ENCODE results near the gene CTXN1. TPM values are rescaled to one million over a fixed set of nuclear protein-coding genes. Genes with fewer than 3 reads are reported as not detected.
A peak's percentile ranks its signal among the peaks of the same experiment; 100 is the strongest.

The CTXN1 gene
- total RNA-seq, 1 experiment from 2014 or later: 5.2 TPM

DNA sequence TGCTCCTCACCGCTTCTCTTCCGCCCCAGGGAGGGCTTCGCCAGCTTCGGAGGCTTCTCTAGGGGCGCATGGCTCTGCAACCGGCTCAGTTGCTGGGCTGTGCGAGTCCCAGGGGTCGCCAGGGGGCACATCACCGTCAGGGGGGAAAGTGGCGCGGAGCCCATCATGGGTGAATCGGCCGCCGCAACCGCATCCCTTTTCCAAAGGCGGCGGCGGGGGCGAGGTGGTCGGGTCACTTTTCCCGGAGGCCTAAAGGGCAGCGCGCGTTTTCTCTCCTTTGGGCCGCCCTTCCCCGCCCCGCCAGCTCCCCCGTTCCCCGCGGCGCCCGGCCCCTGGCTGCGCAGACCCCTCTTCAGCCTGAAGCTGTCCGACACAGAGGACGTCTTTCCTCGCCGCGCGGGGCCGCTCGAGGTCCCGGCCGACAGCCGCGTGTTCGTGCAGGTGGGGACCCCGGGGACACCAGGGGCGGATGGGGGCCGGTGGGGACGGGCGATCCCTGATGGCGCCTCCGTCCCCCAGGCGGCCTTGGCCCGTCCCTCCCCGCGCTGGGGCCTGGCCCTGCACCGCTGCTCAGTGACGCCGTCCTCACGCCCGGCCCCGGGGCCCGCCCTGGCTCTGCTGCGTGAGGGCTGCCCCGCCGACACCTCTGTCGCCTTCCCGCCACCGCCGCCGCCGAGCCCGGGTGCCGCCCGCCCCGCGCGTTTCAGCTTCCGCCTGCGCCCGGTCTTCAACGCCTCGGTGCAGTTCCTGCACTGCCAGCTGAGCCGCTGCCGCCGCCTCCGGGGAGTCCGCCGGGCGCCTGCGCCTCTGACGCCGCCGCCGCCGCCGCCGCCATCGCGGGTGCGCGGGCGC lies 9.6 kb downstream of the CTXN1 start:
- peaks cover 30% of the 10 kb centered on the region for H3K36me3 Mint-ChIP-seq (ENCODE audit: insufficient read depth, unreplicated experiment)
- DNase-seq (ENCODE audit: unreplicated experiment): no peak
- intact Hi-C loops (cut with micrococcal nuclease): no loop called here
- peaks cover 13% of the 10 kb centered on the region for H3K4me1 Mint-ChIP-seq (ENCODE audit: insufficient read depth, unreplicated experiment)
- H3K4me3 Mint-ChIP-seq (ENCODE audit: unreplicated experiment): peak overlapping the region; percentile 68
- TF ChIP-seq, protein P1, sequence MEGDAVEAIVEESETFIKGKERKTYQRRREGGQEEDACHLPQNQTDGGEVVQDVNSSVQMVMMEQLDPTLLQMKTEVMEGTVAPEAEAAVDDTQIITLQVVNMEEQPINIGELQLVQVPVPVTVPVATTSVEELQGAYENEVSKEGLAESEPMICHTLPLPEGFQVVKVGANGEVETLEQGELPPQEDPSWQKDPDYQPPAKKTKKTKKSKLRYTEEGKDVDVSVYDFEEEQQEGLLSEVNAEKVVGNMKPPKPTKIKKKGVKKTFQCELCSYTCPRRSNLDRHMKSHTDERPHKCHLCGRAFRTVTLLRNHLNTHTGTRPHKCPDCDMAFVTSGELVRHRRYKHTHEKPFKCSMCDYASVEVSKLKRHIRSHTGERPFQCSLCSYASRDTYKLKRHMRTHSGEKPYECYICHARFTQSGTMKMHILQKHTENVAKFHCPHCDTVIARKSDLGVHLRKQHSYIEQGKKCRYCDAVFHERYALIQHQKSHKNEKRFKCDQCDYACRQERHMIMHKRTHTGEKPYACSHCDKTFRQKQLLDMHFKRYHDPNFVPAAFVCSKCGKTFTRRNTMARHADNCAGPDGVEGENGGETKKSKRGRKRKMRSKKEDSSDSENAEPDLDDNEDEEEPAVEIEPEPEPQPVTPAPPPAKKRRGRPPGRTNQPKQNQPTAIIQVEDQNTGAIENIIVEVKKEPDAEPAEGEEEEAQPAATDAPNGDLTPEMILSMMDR (IDR thresholded peaks at IDR 0.05; ENCODE audit: unreplicated experiment): no peak
- H3K27me3 Mint-ChIP-seq (ENCODE audit: insufficient read depth, unreplicated experiment): no peaks in the 10 kb centered on the region
- no peak overlapping the region for H3K27ac Mint-ChIP-seq (ENCODE audit: low read depth, unreplicated experiment)
- CTCF ChIA-PET: interaction anchor here (0.6 to 1.7 kb wide), 7 partner anchors 11 to 85 kb away, joined by 3 to 6 read pairs (median 3); no protein-coding TSS in a partner anchor
- no TSS peak for BruUV-seq (replicated peaks)
- no peaks in the 10 kb centered on the region for H3K9me3 Mint-ChIP-seq (ENCODE audit: unreplicated experiment)
- POLR2A ChIA-PET: interaction anchor here (0.8 to 3.7 kb wide), 6 partner anchors 13 to 65 kb away, joined by 3 to 20 read pairs (median 4); partner anchors contain the start of genes MAP2K7 and TIMM44

DNA sequence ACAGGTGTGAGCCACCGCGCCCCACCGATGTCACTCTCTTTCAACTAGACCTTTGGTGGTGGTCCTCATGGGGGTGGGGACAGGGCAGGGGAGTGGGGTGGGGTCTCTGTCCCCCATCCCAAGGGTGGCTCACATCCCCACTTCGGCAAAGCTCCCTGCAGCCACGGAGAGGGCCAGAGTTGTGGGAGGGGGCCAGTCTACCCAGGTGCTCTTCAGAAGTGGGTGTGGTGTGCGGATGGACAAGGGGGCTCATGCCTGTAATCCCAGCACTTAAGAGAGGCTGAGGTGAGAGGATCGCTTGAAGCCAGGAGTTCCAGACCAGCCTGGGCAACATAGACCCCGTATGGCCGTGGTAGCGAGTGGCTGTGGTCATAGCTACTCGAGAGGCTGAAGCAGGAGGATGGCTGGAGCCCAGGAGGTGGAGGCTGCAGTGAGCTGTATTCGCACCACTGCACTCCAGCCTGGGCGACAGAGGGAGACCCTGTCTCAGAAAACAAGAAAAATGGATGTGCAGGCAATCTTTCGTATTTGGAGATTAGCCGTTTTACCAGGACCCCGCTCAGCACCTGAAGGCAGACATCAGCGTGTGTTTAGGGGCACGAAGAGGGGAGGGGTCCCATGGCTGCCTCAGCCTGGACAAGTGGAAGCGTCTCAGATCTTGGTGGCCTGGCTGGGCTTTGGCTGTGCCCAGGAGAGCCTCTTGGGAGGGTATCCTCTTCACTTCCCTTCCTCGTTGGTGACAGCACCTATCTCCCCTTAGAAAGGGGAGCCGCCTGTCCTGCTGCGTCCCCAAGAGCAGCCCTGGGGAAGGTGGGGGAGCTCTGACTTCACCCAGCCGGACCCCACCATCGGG lies 10.5 kb downstream of the CTXN1 start:
- DNase-seq (ENCODE audit: unreplicated experiment): no peak
- ChIA-PET POLR2A (interaction anchor here (0.8 to 3.7 kb wide), 5 partner anchors 12 to 28 kb away, joined by 3 to 20 read pairs (median 5); partner anchors contain the start of genes MAP2K7 and TIMM44), CTCF (interaction anchor here (0.6 kb wide), 3 partner anchors 46 to 84 kb away, joined by 3 read pairs; no protein-coding TSS in a partner anchor)
- Mint-ChIP-seq H3K36me3 (ENCODE audit: insufficient read depth, unreplicated experiment) (peaks cover 27% of the 10 kb centered on the region), H3K9me3 (ENCODE audit: unreplicated experiment) (no peaks in the 10 kb centered on the region), H3K4me3 (ENCODE audit: unreplicated experiment) (peak overlapping the region; percentile 68), H3K27ac (ENCODE audit: low read depth, unreplicated experiment) (no peak overlapping the region), H3K27me3 (ENCODE audit: insufficient read depth, unreplicated experiment) (no peaks in the 10 kb centered on the region), H3K4me1 (ENCODE audit: insufficient read depth, unreplicated experiment) (peaks cover 8% of the 10 kb centered on the region)
- intact Hi-C loops (cut with micrococcal nuclease): no loop called here
- TF ChIP-seq, protein P1 (IDR thresholded peaks at IDR 0.05; ENCODE audit: unreplicated experiment): no peak
- BruUV-seq (replicated peaks): no TSS peak

DNA sequence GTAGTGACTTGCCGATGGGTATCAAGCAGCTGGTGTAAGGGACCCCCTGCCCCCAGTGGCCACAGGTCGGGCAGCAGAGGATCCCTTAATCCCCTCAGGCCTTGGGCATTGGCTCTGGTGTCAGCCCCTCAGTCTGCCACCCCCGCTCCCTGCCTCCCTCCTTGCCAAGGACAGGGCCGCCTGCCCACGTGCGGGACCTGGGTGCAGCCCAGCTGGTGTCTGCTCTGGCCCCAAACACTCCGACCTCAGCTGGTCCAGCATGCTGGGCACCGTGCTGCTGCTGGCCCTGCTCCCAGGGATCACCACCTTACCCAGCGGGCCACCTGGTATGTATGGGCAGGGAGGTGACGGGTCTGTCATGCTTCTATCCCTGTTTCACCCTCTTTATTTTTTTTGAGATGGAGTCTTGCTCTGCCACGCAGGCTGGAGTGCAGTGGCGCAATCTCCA lies 11.3 kb downstream of the CTXN1 start, which contains the start of gene TGFBR3L:
TGFBR3L (plus strand) TSS at position 233 of the 448 bp plus-strand sequence.
- no peak for DNase-seq (ENCODE audit: unreplicated experiment)
- CTCF ChIA-PET: no interaction called here
- Mint-ChIP-seq H3K27ac (ENCODE audit: low read depth, unreplicated experiment) (no peak within 1 kb of the TSS), H3K4me3 (ENCODE audit: unreplicated experiment) (peak within 1 kb of the TSS; percentile 68), H3K36me3 (ENCODE audit: insufficient read depth, unreplicated experiment) (peaks cover 27% of the 10 kb centered on the region), H3K9me3 (ENCODE audit: unreplicated experiment) (no peaks in the 10 kb centered on the region), H3K4me1 (ENCODE audit: insufficient read depth, unreplicated experiment) (peaks cover 3% of the 10 kb centered on the region), H3K27me3 (ENCODE audit: insufficient read depth, unreplicated experiment) (no peaks in the 10 kb centered on the region)
- POLR2A ChIA-PET: interaction anchor here (0.8 kb wide), 1 partner anchor 11 kb away, joined by 3 read pairs; the partner anchor contains the start of gene MAP2K7
- intact Hi-C loops (cut with micrococcal nuclease): no loop called here
- no TSS peak for BruUV-seq (replicated peaks)
- TF ChIP-seq, protein P1 (IDR thresholded peaks at IDR 0.05; ENCODE audit: unreplicated experiment): no peak

Measured in MCF 10A (cell line).